GM21526 (cell line): ENCODE measurements around the gene RPRML.
"Not testable (repeated sequence)": the region's sequence is repeated elsewhere in the genome, so short reads cannot be mapped to it uniquely, and the experiment has no call there.

Experiments
- ATAC-seq: cut with Tn5 transposase; IDR thresholded peaks from one replicate; pipeline ENCODE4 v1.9.1; 2021; ENCODE audit warnings: moderate library complexity; ENCODE audit not compliant: unreplicated experiment, low FRiP score

RPRML gene

GRCh38 chr17:46977348-46977747 lies 1.7 kb downstream of the RPRML start:
- ATAC-seq: no peak

- no peak for ATAC-seq
These were observed 2.3 kb downstream of the RPRML start for GRCh38 chr17:46976626-46977270.

GRCh38 chr17:46975287-46975686 lies 3.8 kb downstream of the RPRML start:
- no peak for ATAC-seq

GRCh38 chr17:46974086-46974485 lies 5.0 kb downstream of the RPRML start:
- no peak for ATAC-seq

GRCh38 chr17:46972346-46972745 lies 6.7 kb downstream of the RPRML start:
- no peak for ATAC-seq

DNA sequence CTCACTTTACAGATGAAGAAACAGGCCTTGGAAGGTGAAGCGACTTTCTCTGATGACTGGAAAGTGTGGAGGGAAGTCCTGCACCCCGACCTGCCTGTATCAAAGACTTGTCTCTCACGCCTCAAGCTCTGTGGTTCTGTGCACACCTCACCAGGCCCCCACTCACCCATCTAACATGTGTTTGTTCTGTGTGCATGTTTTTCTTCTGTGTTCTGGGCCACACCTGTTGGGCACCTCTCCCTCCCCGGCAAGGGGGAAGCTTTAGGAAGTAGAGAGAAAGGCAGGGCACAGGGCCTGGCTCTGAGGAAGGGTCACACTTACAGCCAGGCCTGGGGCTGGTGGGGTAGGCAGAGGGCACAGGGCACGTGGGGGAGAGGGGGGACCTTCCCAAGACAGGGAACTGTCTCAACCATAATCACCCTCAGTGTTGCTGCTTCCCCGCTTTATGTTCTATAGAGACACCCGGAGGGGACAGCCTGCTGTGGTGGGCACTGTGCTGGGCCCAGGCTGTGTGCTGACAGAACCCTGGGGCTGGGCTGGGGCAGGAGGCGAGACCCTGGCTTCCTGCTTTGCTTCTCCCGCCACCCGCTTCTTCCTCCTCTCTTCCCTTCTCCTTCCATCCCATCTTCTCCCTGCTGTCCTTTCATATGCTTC lies 7.3 kb downstream of the RPRML start:
- no peak for ATAC-seq

DNA sequence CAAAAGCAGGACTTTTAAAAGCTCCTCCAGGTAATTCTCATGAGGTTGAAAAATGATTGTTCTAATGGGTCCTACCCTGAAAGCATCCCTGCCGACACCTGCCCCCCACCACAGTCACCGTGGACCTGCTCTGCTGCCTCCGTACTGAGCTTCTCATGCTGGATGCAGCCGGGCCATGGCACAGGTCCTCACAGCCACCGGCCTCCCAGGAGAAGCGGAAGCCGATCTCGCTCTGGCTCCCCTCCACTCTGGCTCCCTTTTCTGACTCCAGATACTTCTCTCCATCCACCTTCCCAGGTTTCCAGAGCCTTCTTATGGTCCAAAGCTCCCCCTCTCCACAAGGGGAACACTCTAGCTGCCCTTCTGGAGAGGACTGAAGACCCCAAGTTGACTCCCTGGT lies 10.2 kb downstream of the RPRML start:
- ATAC-seq: no peak

- ATAC-seq: no peak
These were observed 10.7 kb downstream of the RPRML start for GRCh38 chr17:46968224-46968834.

GRCh38 chr17:46964315-46965265 lies 14.5 kb downstream of the RPRML start:
- no peak for ATAC-seq

- ATAC-seq: no peak
These were observed 15.5 kb downstream of the RPRML start for GRCh38 chr17:46963571-46963970.

GRCh38 chr17:46962374-46962790 lies 16.7 kb downstream of the RPRML start:
- no peak for ATAC-seq

GRCh38 chr17:46960152-46960551 lies 18.9 kb downstream of the RPRML start:
- ATAC-seq: no peak

GRCh38 chr17:46958041-46958591 lies 20.9 kb downstream of the RPRML start:
- no peak for ATAC-seq

DNA sequence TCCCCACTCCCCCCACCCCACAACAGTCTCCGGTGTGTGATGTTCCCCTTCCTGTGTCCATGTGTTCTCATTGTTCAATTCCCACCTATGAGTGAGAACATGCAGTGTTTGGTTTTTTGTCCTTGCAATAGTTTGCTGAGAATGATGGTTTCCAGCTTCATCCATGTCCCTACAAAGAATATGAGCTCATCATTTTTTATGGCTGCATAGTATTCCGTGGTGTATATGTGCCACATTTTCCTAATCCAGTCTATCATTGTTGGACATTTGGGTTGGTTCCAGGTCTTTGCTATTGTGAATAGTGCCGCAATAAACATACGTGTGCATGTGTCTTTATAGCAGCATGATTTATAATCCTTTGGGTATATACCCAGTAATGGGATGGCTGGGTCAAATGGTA lies 25.9 kb downstream of the RPRML start:
- not testable (repeated sequence) for ATAC-seq

GRCh38 chr17:46952115-46952514 lies 26.9 kb downstream of the RPRML start:
- ATAC-seq: no peak

DNA sequence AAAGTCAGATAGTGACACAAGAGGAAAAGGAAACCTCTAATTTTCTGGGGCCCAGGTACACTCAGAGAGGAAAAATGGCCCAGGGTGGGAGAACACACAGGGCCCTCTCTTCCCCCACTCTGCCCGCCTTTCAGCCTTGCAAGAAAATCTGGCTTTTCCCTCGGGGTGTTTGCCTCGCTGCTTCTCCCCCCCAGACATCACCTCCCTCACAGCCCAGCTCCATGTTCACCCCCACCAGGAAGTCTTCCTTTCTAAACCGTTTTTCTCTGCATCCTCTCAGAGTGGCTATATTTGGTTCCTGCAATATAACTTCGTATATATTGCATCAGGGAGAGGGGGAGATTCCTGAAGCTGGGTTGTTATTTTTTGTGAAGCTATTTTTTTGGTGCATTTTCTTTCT lies 27.3 kb downstream of the RPRML start:
- ATAC-seq: no peak

DNA sequence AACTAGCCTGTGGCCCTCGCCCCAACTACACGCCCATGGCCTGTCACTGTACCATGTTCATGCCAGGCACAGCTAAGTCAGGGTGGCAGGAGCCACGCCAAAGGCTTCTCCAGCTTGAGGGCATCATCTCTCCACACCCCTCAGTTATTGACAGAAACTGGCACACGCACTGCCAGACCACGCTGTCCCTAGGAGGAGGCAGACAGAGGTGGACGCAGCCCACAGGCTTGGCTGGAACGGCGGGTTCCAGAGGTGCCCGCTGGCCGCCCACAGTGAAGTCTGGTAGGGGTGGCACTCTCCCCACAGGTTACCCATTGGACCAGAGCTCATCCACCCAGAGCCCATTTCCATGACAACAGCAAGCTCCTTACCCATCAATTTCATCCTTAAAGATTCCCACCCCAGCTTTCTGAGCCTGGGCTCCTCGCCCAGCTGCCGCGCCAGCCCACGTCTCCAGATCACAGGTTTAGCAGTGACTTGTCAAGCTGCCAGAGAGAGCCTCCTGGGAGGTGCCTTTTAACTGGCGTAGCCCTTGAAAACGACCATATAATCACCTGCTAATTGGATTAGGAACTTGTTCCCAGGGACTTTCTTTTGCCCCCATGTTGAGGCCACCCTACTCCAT lies 27.9 kb downstream of the RPRML start:
- no peak for ATAC-seq

DNA sequence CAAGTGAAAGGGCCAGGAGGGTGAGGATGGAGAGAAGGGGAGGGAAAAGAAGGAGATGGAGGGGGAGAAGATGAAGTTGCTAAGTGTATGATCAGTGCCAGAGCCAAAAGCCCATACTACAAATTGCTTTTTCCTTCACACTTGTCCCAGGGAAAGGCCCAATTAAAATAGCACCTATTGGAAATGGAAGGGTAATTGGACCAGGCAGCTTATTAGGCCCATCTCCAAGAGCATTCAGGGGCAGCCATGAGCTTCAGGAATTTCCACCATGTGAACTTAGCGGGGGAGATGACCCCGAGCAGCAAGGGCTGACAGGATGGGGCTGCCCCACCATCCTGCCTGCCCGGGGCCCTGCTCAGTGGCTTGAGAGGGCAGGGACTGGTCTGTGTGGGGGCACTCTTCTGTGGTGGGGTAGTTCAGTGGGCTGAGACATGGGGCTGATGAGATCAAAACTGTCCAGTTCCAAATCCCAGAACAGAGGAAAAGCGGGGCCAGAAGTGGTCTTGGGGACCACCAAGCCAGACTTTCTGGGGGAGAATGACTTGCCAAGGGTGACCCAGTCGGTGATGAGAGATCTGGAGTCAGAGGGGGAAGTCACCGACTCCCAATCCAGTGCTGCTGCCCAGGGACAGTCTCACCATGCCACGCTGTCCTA lies 28.6 kb downstream of the RPRML start:
- ATAC-seq: no peak

- ATAC-seq: no peak
These were observed 29.5 kb downstream of the RPRML start for GRCh38 chr17:46949291-46950174.
